HG03066 (cell line): ENCODE results near the gene FBXO46.
"Not testable (repeated sequence)": the region's sequence is repeated elsewhere in the genome, so short reads cannot be mapped to it uniquely, and the experiment has no call there.

ENCODE experiments used
- ATAC-seq: cut with Tn5 transposase; IDR thresholded peaks from one replicate; pipeline ENCODE4 v1.9.1; 2021; ENCODE audit warnings: low read depth; ENCODE audit not compliant: unreplicated experiment

The FBXO46 gene

DNA sequence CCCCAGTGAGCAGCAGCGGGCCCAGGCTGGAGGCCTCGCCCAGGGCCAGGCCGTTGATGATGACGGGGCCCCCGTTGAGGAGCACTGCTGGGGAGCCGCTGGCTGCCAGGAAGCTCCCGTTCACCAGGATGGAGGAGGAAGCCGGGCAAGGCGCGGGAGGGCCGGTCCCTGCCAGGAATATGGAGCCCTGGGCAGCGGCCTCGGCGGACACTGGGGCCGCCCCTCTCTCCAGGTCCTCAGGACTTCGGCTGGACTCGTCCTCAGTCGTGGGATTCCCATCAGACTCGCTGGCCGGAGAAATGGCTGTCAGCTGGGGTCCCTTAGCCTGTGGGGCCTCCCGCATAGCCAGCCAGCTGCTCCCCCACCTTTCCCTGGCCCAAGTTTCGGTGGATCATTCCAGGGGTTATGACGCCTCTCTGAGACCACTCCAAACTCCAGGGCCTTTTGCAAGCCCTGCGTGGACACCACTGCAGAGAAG is 36.2 kb upstream of the FBXO46 start:
- ATAC-seq = no peak

DNA sequence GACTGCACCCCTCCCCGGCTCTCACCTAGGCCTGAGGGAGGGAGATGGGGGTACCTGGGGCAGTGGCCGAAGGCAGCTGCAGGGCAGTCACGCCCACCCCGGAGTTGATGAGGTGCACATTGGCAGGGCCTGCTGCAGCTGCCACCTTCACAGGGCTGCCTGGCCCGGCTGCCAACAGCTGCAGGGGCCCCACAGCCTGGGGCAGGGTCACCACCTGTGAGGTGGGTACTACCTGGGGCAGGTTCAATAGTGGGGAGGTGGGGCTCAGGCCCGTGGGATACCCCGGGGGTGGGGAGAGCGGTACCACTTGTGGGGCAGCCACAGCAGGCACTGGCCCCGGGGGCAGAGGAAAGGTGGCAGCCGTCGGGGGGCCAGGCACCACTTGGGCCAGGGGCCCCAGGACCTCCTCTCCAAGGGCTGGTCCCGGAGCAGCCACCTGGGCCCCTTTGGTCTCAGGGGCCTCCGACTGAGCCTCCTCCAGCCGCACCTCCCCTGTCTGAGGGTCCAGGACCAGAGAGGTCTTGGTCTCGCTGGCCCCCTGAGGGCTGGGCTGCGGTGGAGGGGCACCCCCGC is 35.7 kb upstream of the FBXO46 start:
- no peak for ATAC-seq

DNA sequence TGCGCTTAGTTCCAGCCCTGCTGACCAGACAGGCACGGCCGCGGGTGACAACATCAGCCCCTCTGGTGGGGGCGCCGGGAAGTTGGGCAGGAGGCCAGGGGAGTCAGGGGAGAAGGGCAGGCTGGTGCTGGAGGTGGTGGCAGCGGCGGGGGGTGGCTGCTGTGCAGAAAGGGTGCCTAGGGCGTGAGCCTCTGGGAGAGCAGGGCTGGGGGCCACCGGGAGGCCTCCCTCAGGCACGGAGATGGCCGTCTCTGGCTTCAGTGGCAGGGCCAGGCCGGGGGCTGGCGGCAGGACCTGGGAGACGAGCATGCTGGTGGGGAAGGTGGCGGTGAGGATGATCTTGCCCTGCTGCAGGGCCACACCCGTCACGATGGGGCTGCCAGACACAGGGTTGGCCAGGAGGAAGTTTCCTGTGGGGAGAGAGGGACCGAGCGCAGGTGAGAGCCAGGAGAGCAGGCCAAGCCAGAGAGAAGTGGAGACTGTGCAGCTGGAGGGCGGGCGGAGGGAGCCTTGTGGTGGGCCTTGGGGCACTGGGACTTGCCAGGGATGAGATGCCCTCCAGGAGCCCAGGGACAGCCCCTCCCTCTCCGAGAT is 35.1 kb upstream of the FBXO46 start:
- ATAC-seq = no peak

DNA sequence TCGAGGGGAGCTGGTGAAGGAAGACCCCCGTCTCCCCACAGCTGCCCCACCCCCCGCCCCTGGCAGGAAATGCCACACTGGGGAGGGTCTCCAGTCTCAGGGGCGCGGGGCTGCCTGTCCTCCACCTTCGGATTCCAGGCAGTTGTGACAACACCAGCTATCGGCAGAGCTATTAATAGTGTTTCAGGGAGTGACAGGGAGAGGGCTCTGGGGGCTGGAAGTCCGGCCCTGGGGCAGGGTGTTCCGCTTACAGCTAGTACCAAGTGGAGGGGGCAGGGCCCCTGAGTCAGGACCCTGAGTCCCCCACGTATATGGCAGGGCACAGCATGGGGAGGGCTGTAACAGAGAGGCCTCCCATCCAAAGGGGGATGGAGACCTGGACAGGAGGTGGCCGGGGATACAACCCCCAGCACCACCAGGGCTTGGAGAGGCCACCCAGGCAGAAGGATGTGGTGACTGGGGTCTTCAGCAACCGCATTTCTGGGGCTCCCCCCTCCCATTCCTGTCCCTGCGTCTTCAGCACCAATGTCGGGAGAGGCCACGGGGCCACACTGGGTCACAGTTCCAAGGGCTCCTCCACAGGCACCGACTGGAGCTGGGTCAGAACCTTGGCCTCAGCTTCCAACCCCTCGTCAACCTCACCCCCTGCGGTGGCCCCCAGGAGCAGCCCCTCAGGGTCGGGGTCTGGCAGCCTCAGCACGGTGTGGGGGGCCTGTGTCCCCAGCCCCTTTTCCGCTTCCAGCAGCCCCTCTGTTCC is 34.4 kb upstream of the FBXO46 start:
- no peak for ATAC-seq

DNA sequence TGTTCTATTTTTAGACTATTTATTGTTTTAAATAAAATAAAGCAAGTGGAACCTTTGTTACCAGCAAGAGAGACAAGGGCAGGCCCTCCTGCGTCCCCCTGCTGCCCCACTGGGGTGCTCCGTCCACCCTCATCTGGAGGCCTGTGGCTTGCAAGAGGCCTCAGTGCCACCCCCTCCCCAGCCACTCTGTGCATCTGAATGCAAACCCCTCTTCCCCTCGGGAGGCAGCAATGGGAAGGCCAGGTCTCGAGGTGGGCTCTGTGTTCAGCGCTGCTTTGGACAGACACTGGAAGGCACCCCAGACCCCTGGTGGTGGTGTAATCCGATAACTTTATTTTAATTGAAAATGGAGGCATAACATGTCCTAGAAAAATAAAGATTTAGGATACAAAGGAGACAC is 33.8 kb upstream of the FBXO46 start:
- ATAC-seq = no peak

DNA sequence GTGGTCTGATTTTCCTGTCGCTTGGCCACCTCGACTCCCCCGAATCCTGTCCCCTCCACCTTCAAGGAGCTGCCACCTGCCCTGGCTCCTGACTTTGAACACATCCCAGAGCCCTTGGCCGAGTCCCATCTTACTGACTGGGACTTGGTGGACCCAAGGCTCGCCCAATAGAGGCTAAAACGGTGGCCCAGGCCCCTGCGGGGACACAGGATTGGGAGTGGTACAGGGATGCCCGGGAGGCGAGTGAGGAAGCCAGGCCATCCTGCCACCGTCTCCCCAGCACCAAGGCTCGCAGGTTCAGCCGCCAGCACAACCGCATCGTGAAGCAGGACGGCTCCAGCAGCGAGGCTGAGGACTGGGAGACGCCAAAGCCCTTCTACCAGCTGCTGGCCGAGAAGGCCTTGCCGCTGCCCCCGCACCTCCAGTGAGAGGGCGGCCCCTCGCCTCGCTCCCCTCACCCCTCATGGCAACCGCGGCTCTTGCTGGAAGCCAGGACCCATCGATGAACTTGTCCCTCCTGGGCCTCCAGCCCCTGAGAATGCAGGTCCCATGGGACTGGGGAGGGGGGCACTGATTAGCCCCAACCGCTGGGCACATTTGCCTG is 33.1 kb upstream of the FBXO46 start:
- no peak for ATAC-seq

DNA sequence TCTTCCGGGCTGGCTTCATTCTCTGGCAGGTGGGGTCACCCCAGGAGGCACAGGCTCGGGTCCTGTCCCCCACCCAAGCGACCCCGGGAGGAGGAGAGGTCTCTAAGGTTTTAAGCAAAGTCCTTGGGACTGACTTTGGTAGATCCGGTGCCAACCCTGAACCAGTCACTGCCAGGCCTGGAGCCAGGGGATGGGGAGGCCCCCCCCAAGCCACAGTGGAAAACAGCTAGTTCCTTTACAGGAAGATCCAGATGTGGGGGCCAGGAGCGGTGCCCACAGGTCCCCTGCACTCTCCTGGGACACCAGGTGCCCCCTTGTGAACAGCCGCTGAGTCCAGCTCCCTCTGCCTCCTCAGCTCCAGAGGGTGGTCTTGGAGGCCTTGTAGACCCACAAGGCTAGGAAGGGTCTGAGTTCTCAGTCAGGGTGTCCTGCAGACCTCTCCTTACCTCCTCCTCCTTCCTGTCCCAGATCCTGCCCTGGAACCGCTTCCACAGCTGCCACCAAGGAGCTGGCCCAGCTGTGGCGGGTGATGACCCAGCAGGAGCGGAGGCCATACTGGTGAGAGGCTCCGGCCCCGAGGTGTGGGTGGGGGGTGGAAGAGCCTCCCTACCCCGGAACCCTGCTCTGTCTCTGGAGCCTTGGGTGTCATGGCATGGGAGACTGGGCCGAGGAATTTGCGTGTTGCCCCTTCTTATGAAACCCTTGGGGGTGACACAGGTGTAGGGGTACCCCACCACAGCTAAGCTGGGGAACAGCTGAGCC is 32.4 kb upstream of the FBXO46 start:
- ATAC-seq = no peak

DNA sequence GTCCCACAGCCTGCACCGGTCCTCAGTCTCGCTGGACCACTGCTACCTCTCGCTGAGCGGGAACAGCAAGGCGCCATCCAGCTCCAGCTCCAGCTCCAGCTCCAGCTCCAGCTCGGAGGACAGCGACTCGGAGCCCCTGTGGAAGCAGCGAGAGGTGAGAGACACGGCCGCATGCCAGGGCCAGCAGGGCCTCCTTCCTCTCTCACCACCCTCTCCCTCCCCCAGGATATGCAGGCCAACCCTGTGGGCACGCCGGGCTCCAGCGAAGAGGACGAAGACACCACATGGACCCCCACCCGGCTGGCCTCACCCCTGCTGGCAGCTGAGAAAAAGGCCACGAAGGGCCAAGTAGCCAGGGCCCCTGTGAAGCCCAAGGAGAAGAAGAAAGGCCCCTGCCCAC is 31.0 kb upstream of the FBXO46 start:
- no peak for ATAC-seq

DNA sequence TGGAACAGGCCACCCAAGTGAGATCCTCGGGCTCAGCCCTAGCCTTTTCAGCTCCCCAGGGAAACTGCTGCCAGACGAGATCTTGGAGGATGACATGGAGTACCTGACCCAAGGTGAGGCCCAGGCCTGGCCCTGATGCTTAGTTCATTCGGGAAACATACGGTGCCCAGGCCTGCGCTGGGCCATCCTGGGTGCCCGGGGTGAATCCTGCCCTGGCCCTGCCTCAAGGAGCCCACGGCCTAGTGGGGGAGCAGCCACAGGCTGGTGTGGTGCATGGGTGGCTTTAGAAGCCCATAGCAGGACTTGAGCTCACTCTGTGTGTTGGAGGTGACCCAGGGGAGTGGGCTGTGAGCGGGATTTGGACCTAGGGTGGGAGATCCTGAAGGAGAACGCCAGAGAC is 28.2 kb upstream of the FBXO46 start:
- ATAC-seq = no peak

DNA sequence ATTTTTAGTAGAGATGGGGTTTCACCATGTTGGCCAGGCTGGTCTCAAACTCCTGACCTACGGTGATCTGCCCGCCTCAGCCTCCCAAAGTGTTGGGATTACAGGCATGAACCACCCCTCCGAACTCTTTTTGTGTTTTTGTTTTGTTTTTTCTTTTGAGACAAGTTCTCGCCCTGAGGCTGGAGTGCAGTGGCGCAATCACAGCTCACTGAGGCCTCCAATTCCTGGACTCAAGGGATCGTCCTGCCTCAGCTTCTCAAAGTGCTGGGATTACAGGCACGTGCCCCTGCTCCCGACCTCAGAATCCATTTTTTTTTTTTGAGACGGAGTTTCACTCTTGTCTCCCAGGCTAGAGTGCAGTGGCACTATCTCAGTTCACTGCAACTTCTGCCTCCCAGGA is 27.0 kb upstream of the FBXO46 start:
- ATAC-seq = no peak

DNA sequence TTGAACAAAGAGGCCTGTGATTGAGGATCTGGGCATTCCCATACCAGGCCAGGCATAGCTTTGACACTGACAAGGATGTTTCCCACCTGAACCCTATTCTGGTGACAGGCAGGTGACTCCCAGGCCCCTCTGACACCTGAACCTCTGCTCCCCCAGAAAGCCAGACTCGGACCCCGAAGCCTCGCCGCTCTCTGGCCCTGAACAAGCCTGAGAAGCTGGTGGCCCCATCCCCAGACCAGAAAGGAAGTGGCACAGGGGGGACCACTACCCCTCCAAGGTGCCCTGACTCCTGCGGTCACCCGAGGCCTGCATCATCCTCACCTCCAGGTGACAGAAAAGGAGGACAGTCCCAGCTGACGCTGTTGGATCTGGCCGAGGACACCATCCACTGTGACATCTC is 23.6 kb upstream of the FBXO46 start:
- no peak for ATAC-seq

DNA sequence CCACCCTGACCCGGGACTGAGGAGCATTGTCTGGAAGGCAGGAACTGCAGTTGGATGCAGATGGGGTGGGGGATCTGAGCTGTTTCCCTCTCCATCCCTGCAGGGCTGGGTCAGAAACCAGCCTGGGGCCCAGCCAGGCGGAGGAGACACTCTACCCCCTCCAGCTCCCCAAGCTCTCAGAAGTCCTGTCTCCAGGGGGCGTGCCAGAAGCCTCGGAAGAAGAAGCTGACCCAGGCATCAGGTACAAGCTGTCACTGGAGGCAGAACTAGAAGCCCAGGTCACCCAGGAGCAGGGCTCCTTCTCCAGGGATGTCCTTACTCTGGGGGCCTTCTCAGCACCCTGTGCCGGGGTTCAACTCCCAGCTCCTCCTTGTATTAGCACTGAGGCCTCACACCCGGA is 22.9 kb upstream of the FBXO46 start:
- ATAC-seq = no peak

DNA sequence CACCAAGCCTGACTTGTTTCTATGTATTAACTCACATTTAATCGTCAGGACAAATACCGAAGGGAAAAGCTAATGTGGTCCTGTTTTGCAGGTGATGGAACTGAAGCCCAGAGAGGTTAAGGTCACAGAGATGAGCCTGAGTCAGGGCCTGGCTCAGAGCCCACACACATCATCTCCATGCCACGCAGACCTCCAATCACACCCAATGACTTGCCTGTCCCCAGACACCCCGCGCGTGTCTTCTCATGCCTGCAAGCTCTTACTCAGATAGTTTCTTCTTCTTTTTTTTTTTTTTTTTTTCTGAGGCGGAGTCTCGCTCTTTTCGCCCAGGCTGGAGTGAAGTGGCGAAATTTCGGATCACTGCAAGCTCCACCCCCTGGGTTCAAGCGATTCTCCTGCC is 21.9 kb upstream of the FBXO46 start:
- no peak for ATAC-seq

DNA sequence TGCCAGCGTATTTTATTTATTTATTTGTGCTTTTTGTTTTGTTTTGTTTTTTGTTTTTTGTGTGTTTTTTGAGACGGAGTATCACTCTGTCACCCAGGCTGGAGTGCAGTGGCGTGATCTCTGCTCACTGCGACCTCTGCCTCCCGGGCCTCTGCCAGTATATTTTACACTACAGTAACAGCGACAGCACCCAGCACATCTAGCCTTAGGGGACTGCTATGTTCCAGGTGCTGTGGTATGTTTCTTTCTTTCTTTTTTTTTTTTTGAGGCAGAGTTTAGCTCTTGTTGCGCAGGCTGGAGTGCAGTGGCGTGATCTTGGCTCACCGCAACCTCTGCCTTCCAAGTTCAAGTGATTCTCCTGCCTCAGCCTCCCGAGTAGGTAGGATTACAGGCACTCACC is 20.8 kb upstream of the FBXO46 start:
- not testable (repeated sequence) for ATAC-seq

DNA sequence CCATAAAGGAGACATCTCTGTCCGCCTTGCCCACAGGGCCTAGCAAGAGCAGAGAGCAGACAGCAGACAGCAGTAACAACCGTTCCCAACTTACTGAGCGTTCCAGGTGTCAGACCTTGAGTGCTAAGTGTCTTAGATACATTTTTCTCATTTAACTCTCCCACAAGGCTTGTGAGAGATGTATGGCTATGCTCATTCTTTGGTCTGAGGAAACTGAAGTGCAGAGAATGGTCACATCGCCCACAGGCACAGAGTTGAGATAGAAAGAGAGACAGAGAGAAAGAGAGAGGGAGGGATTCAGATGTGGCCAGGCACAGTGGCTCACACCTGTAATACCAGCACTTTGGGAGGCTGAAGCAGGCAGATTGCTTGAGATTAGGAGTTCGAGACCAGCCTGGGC is 16.8 kb upstream of the FBXO46 start:
- ATAC-seq = no peak

DNA sequence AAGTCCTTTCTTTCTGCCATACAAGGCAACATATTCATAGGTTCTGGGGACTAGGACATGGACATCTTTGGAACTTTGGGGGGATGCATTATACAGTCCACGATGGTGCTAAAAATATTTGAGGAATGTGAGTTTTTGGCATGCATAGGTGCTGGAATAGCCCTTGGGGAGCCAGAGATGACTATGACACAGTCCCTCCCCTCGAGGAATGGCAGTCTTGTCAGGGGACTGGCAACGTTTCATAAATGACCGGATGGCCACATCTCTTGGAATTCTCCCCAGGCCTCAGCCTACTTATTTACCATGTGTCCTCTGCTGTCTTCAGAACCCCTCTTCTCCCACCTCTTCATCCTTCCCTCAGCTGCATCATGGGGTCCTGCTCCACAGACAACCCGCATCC is 16.2 kb upstream of the FBXO46 start:
- no peak for ATAC-seq

DNA sequence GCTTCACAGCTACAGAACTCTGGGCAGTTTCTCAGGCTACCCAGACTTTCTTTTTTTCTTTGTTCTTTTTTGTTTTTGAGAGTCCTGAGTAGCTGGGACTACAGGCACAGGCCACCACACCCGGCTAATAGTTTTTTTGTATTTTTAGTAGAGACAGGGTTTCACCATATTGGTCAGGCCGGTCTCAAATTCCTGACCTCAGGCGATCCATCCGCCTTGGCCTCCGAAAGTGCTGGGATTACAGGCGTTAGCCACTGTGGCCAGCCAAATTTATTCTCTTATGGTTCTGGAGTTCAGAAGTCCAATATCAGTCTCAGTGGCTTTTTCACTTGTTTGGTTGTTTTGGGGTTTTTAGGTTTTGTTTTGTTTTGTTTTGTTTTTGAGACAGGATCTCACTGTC is 14.9 kb upstream of the FBXO46 start:
- no peak for ATAC-seq

DNA sequence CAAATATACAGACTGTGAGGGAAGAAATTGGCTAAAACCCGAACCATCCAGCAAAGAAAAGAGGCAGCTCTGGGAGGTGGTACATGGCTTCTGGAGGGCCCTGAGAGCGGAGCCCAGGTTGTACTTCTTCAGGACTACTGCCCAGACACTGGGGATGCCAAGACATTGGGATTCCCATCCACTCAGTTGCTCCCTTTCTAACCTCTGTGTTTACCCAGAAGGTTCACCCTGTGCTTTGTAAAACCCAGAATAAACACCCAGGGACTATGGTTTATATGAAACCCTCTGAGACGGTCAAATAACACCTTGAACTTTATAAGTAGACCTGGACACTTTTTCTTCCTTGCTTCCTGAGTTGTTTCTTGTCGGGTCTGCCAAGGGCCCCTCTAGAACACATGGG is 12.3 kb upstream of the FBXO46 start:
- ATAC-seq = no peak

DNA sequence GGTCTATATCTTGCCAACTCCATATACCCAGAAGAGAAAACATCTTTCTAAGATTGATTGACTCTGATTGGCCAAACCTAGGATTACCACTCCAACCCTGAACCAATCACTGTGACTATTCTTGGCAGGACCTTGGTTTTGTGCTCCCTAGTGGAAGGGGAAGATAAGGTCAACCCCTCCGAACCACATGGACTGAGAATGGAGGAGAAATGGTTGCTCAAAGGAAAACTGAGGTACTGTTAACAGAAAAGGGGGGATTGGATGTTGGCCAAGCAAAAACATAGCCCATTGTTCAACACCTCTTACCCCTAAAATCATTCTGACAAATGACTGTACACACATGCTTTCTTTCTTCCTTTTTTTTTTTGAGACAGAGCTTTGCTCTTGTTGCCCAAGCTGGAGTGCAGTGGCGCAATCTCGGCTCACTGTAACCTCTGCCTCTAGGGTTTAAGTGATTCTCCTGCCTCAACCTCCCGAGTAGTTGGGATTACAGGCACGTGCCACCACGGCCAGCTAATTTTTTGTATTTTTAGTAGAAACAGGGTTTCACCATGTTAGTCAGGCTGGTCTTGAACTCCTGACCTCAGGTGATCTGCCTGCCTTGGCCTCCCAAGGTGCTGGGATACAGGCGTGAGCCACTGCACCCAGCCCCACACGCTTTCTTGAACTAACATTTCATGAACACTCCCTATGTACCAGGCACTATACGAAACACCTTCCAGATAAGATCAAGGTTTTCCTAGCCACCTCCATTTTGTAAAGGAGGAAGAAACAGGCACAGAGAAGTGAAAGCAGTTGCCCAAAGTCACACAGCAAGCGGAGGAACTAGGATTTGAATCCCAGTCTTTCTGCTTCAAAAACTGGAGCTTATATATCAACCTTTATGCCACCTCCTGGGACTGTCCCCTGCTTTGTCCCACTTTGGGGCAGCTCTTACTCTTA is 9.1 kb upstream of the FBXO46 start:
- ATAC-seq = no peak
